ENCODE results near the gene TMEM168. TPM values are rescaled to one million over a fixed set of nuclear protein-coding genes. Genes with fewer than 3 reads are reported as not detected.

TMEM168 gene
- total and polyA plus RNA-seq, 2 of the 13 experiments (the other 11 are each of a cell fraction or from before 2014, with no cell fraction given) = 8.7 to 15.7 TPM

DNA sequence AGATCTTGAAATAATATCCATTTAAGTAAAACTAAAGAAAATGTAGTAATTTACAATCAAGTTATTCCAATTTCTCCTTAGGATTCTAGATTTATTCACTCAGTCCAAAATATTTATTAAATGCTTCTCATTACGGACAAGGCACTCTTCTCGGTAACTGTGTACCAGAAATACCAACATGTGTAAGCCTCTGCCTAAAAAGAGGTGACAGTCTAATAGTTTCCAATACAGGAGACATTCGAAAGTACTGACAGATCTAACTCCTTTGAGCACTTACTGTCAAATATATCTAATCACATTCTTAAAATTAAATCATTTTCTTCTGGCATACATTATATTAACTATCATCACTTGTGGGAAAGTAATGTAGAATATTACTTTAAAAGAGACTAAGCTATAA lies 26.9 kb downstream of the TMEM168 start:
- Histone ChIP-seq H3K4me1 (ENCODE audit: insufficient read depth, low read length) (no peaks in the 10 kb centered on the region), H3K9ac (ENCODE audit: insufficient read depth, low read depth, low read length) (no peak overlapping the region), H3K4me3 (replicated peaks in 1 of 3; ENCODE audit: insufficient read depth in 1 of 3, low read depth in 2 of 3, low read length in 3 of 3) (no peak overlapping the region), H3K9me3 (ENCODE audit: low read length) (no peaks in the 10 kb centered on the region), H3K79me2 (ENCODE audit: insufficient read depth, low read length) (no peaks in the 10 kb centered on the region), H2AFZ (ENCODE audit: low read length) (no peak overlapping the region), H3K36me3 (replicated peaks in 1 of 2; ENCODE audit: control insufficient read depth in 1 of 2, insufficient read depth in 2 of 2, low read length in 2 of 2) (no peaks in the 10 kb centered on the region), H3K4me2 (ENCODE audit: low read depth, low read length) (no peak overlapping the region), H4K20me1 (ENCODE audit: insufficient read depth, low read length) (no peaks in the 10 kb centered on the region), H3K27ac (ENCODE audit: extremely low read length, insufficient read depth, low read length) (no peak overlapping the region), H3K27me3 (ENCODE audit: control insufficient read depth in 1 of 2, insufficient read depth in 2 of 2, low read length in 2 of 2) (no peaks in the 10 kb centered on the region; a peak in 1 of 5 replicates)
- in situ Hi-C loops (cut with HindIII; ENCODE audit: extremely low pct_ligation_motif_present, low pct_unique_long_range_greater_than_20kb) (no loop called here), intact Hi-C loops (cut with micrococcal nuclease; ENCODE audit: unreplicated experiment) (no loop called here)
- no peak for FAIRE-seq
- TF ChIP-seq NFE2 (CRISPR knock-in tag; IDR thresholded peaks at IDR 0.05) (no peak), BCL6 (CRISPR knock-in tag; IDR thresholded peaks at IDR 0.05) (no peak), NCOA2 (CRISPR knock-in tag; IDR thresholded peaks at IDR 0.05) (no peak), ZBTB25 (CRISPR knock-in tag; IDR thresholded peaks at IDR 0.05) (no peak), SOX13 (IDR thresholded peaks at IDR 0.05) (no peak), SOX13 (CRISPR knock-in tag; conservative IDR thresholded peaks at IDR 0.05 in 1 of 2, IDR thresholded peaks at IDR 0.05 in 1 of 2) (no peak), NR1H2 (CRISPR knock-in tag; IDR thresholded peaks at IDR 0.05; ENCODE audit: borderline replicate concordance, low read depth) (no peak), HOXA3 (CRISPR knock-in tag; IDR thresholded peaks at IDR 0.05) (no peak), YEATS4 (CRISPR knock-in tag; IDR thresholded peaks at IDR 0.05; ENCODE audit: borderline replicate concordance) (no peak), ZNF772 (CRISPR knock-in tag; IDR thresholded peaks at IDR 0.05) (no peak), ZSCAN12 (CRISPR knock-in tag; IDR thresholded peaks at IDR 0.05) (no peak), KMT2A (CRISPR knock-in tag; IDR thresholded peaks at IDR 0.05) (no peak), ZNF432 (CRISPR knock-in tag; IDR thresholded peaks at IDR 0.05; ENCODE audit: borderline replicate concordance) (no peak), ZNF264 (CRISPR knock-in tag; IDR thresholded peaks at IDR 0.05) (no peak), YEATS2 (CRISPR knock-in tag; IDR thresholded peaks at IDR 0.05; ENCODE audit: borderline replicate concordance) (no peak)
- TF ChIP-seq, protein P1, sequence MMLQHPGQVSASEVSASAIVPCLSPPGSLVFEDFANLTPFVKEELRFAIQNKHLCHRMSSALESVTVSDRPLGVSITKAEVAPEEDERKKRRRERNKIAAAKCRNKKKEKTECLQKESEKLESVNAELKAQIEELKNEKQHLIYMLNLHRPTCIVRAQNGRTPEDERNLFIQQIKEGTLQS (CRISPR knock-in tag; IDR thresholded peaks at IDR 0.05) = no peak
- TF ChIP-seq, protein P2, sequence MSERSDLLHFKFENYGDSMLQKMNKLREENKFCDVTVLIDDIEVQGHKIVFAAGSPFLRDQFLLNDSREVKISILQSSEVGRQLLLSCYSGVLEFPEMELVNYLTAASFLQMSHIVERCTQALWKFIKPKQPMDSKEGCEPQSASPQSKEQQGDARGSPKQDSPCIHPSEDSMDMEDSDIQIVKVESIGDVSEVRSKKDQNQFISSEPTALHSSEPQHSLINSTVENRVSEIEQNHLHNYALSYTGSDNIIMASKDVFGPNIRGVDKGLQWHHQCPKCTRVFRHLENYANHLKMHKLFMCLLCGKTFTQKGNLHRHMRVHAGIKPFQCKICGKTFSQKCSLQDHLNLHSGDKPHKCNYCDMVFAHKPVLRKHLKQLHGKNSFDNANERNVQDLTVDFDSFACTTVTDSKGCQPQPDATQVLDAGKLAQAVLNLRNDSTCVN (CRISPR knock-in tag; IDR thresholded peaks at IDR 0.05; ENCODE audit: borderline replicate concordance) = no peak
- TF ChIP-seq, protein P3, sequence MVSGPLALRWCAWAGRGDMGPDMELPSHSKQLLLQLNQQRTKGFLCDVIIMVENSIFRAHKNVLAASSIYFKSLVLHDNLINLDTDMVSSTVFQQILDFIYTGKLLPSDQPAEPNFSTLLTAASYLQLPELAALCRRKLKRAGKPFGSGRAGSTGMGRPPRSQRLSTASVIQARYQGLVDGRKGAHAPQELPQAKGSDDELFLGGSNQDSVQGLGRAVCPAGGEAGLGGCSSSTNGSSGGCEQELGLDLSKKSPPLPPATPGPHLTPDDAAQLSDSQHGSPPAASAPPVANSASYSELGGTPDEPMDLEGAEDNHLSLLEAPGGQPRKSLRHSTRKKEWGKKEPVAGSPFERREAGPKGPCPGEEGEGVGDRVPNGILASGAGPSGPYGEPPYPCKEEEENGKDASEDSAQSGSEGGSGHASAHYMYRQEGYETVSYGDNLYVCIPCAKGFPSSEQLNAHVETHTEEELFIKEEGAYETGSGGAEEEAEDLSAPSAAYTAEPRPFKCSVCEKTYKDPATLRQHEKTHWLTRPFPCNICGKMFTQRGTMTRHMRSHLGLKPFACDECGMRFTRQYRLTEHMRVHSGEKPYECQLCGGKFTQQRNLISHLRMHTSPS (CRISPR knock-in tag; IDR thresholded peaks at IDR 0.05; ENCODE audit: low read depth) = no peak
- DNase-seq (ENCODE audit: low spot score) = no peak
- 64% methylated on average over 3 of the region's 3 CpGs for WGBS (ENCODE audit: low lambda C conversion rate)
- ChIA-PET POLR2A (no interaction called here), CTCF (ENCODE audit: low intra/inter-chr PET ratio, low total read pairs) (no interaction called here)
- ATAC-seq = no peak
- no TSS peak for BruUV-seq (replicated peaks)
